Adipocyte (in vitro differentiated cells): ENCODE data around the gene SUGCT.

Source experiments
- DNase-seq: peaks from one replicate; pipeline ENCODE4 v3.0.0-alpha.2; 2015; ENCODE audit warnings: low read depth
- H3K27me3 ChIP-seq: replicated peaks from 2 replicates; pipeline ENCODE4 v1.7.0; 2013; ENCODE audit warnings: mild to moderate bottlenecking, low read length, moderate library complexity; ENCODE audit not compliant: control insufficient read depth, insufficient read depth
- H3K36me3 ChIP-seq: 2 replicates; pipeline ENCODE4 v1.7.0; 2013; ENCODE audit warnings: low read length, mild to moderate bottlenecking, moderate library complexity; ENCODE audit not compliant: control insufficient read depth, insufficient read depth, severe bottlenecking
- H3K4me1 ChIP-seq: 2 replicates; pipeline ENCODE4 v1.7.0; 2013; ENCODE audit warnings: mild to moderate bottlenecking, low read length, moderate library complexity; ENCODE audit not compliant: control insufficient read depth, insufficient read depth
- H3K4me3 ChIP-seq: 2 replicates; pipeline ENCODE4 v1.7.0; 2013; ENCODE audit warnings: mild to moderate bottlenecking, low read length, moderate library complexity
- H3K9ac ChIP-seq: 2 replicates; pipeline ENCODE4 v1.7.0; 2013; ENCODE audit warnings: mild to moderate bottlenecking, low read length, moderate library complexity
- H3K9me3 ChIP-seq: 2 replicates; pipeline ENCODE4 v1.7.0; 2013; ENCODE audit warnings: mild to moderate bottlenecking, low read length, moderate library complexity; ENCODE audit not compliant: control insufficient read depth

Gene SUGCT

GRCh38 chr7:40655426-40655825, 520.6 kb downstream of the SUGCT start:
- no peaks in the 10 kb centered on the region for H3K36me3 ChIP-seq
- no peaks in the 10 kb centered on the region for H3K9me3 ChIP-seq
- DNase-seq: no peak
- H3K27me3 ChIP-seq: no peaks in the 10 kb centered on the region
- no peak overlapping the region for H3K9ac ChIP-seq
- no peak overlapping the region for H3K4me3 ChIP-seq
- H3K4me1 ChIP-seq: peaks cover 20% of the 10 kb centered on the region

- Histone ChIP-seq H3K36me3 (no peaks in the 10 kb centered on the region), H3K9me3 (no peaks in the 10 kb centered on the region), H3K9ac (no peak overlapping the region), H3K27me3 (no peaks in the 10 kb centered on the region), H3K4me1 (peaks cover 20% of the 10 kb centered on the region), H3K4me3 (no peak overlapping the region)
- DNase-seq: peak; percentile 11
These were observed 521.5 kb downstream of the SUGCT start for GRCh38 chr7:40656349-40656748.

- Histone ChIP-seq H3K4me3 (peak overlapping the region; percentile 29), H3K9ac (peak overlapping the region; percentile 23), H3K4me1 (peaks cover 20% of the 10 kb centered on the region), H3K9me3 (no peaks in the 10 kb centered on the region), H3K36me3 (no peaks in the 10 kb centered on the region), H3K27me3 (no peaks in the 10 kb centered on the region)
- DNase-seq: peak; percentile 13
These were observed 523.9 kb downstream of the SUGCT start for GRCh38 chr7:40658729-40659128.

GRCh38 chr7:40659231-40659630, 524.4 kb downstream of the SUGCT start:
- Histone ChIP-seq H3K36me3 (no peaks in the 10 kb centered on the region), H3K4me3 (peak overlapping the region; percentile 29)
- no peak for DNase-seq

GRCh38 chr7:40673285-40673684, 538.5 kb downstream of the SUGCT start:
- no peaks in the 10 kb centered on the region for H3K36me3 ChIP-seq
- peak; percentile 73 for DNase-seq
- H3K4me3 ChIP-seq: no peak overlapping the region
- H3K9ac ChIP-seq: no peak overlapping the region
- no peaks in the 10 kb centered on the region for H3K9me3 ChIP-seq
- H3K27me3 ChIP-seq: no peaks in the 10 kb centered on the region
- peaks cover 8% of the 10 kb centered on the region for H3K4me1 ChIP-seq

More at GRCh38 chr7:40659231-40659630, 524.4 kb downstream of the SUGCT start:
- H3K27me3 ChIP-seq: no peaks in the 10 kb centered on the region
- H3K9me3 ChIP-seq: no peaks in the 10 kb centered on the region
- H3K4me1 ChIP-seq: peaks cover 20% of the 10 kb centered on the region
- H3K9ac ChIP-seq: peak overlapping the region; percentile 23

GRCh38 chr7:40674316-40674715, 539.5 kb downstream of the SUGCT start:
- no peak for DNase-seq
- Histone ChIP-seq H3K4me1 (peaks cover 8% of the 10 kb centered on the region), H3K9me3 (no peaks in the 10 kb centered on the region), H3K27me3 (no peaks in the 10 kb centered on the region), H3K9ac (no peak overlapping the region), H3K36me3 (no peaks in the 10 kb centered on the region), H3K4me3 (no peak overlapping the region)

GRCh38 chr7:40675741-40676140, 540.9 kb downstream of the SUGCT start:
- Histone ChIP-seq H3K9me3 (no peaks in the 10 kb centered on the region), H3K4me3 (no peak overlapping the region), H3K9ac (no peak overlapping the region), H3K27me3 (no peaks in the 10 kb centered on the region), H3K36me3 (no peaks in the 10 kb centered on the region), H3K4me1 (peaks cover 8% of the 10 kb centered on the region)
- DNase-seq: no peak

GRCh38 chr7:40676221-40676620, 541.4 kb downstream of the SUGCT start:
- peaks cover 8% of the 10 kb centered on the region for H3K4me1 ChIP-seq
- H3K4me3 ChIP-seq: no peak overlapping the region
- H3K36me3 ChIP-seq: no peaks in the 10 kb centered on the region
- H3K9me3 ChIP-seq: no peaks in the 10 kb centered on the region
- no peak overlapping the region for H3K9ac ChIP-seq
- DNase-seq: peak; percentile 37
- H3K27me3 ChIP-seq: no peaks in the 10 kb centered on the region

GRCh38 chr7:40680657-40681056, 545.9 kb downstream of the SUGCT start:
- H3K9ac ChIP-seq: no peak overlapping the region
- H3K36me3 ChIP-seq: no peaks in the 10 kb centered on the region
- no peaks in the 10 kb centered on the region for H3K27me3 ChIP-seq
- no peak overlapping the region for H3K4me3 ChIP-seq
- peaks cover 4% of the 10 kb centered on the region for H3K9me3 ChIP-seq
- DNase-seq: peak; percentile 20
- peaks cover 15% of the 10 kb centered on the region for H3K4me1 ChIP-seq

GRCh38 chr7:40682696-40683095, 547.9 kb downstream of the SUGCT start:
- H3K36me3 ChIP-seq: no peaks in the 10 kb centered on the region
- no peak overlapping the region for H3K4me3 ChIP-seq
- H3K4me1 ChIP-seq: peaks cover 15% of the 10 kb centered on the region
- peak; percentile 67 for DNase-seq
- H3K9me3 ChIP-seq: peaks cover 4% of the 10 kb centered on the region
- no peaks in the 10 kb centered on the region for H3K27me3 ChIP-seq
- H3K9ac ChIP-seq: peak overlapping the region; percentile 41

GRCh38 chr7:40694026-40694809, 559.4 kb downstream of the SUGCT start:
- H3K4me1 ChIP-seq: peaks cover 10% of the 10 kb centered on the region
- no peaks in the 10 kb centered on the region for H3K9me3 ChIP-seq
- DNase-seq: no peak
- no peak overlapping the region for H3K9ac ChIP-seq
- H3K36me3 ChIP-seq: no peaks in the 10 kb centered on the region
- no peak overlapping the region for H3K4me3 ChIP-seq
- no peaks in the 10 kb centered on the region for H3K27me3 ChIP-seq

- peaks cover 10% of the 10 kb centered on the region for H3K4me1 ChIP-seq
- H3K27me3 ChIP-seq: no peaks in the 10 kb centered on the region
- no peaks in the 10 kb centered on the region for H3K36me3 ChIP-seq
- no peak for DNase-seq
- H3K9ac ChIP-seq: no peak overlapping the region
- no peaks in the 10 kb centered on the region for H3K9me3 ChIP-seq
- H3K4me3 ChIP-seq: no peak overlapping the region
These were observed 560.2 kb downstream of the SUGCT start for GRCh38 chr7:40694991-40695390.
